Mesothelial cell of epicardium (in vitro differentiated cells): ENCODE results near the gene SLC30A1. TPM values are rescaled to one million over a fixed set of nuclear protein-coding genes. Genes with fewer than 3 reads are reported as not detected.

Experiments used
- DNase-seq, 2 experiments: peaks; one replicate each; pipeline ENCODE4 v3.0.0; 2021; ENCODE audit warnings: low spot score in 2 of 2; ENCODE audit not compliant: unreplicated experiment in 2 of 2
- H3K27ac Mint-ChIP-seq: 2 replicates; pipeline ENCODE4 v1.8.0; 2021; ENCODE audit warnings: mixed read lengths
- H3K27me3 Mint-ChIP-seq: 2 replicates; pipeline ENCODE4 v1.8.0; 2021; ENCODE audit warnings: low read depth, mixed read lengths
- H3K36me3 Mint-ChIP-seq: 2 replicates; pipeline ENCODE4 v1.8.0; 2021; ENCODE audit warnings: mixed read lengths
- H3K4me1 Mint-ChIP-seq: 2 replicates; pipeline ENCODE4 v1.8.0; 2021; ENCODE audit warnings: mixed read lengths
- H3K4me3 Mint-ChIP-seq: 2 replicates; pipeline ENCODE4 v1.8.0; 2021; ENCODE audit warnings: mild to moderate bottlenecking, moderate library complexity, mixed read lengths
- H3K9me3 Mint-ChIP-seq: 2 replicates; pipeline ENCODE4 v1.8.0; 2021; ENCODE audit warnings: mixed read lengths
- CTCF ChIP-seq: fragments of 200-600 bp; sonication (generic); IDR thresholded peaks from one replicate; pipeline ENCODE4 v1.5.0; 2021; ENCODE audit warnings: antibody characterized with exemption; ENCODE audit not compliant: unreplicated experiment
- total RNA-seq: library from RNA; stranded (reverse); gene quantifications from 3 replicates; pipeline ENCODE4 v1.2.1, GENCODE V29; 2021

The SLC30A1 gene
- total RNA-seq, 1 donor from 2014 or later, result 11.0 TPM

- TF ChIP-seq CTCF, result no peak
- peaks cover 2% of the 10 kb centered on the region for H3K4me1 Mint-ChIP-seq
- no peak overlapping the region for H3K4me3 Mint-ChIP-seq
- DNase-seq, result no peak
- H3K27me3 Mint-ChIP-seq, result no peaks in the 10 kb centered on the region
- no peak overlapping the region for H3K27ac Mint-ChIP-seq
- no peaks in the 10 kb centered on the region for H3K9me3 Mint-ChIP-seq
- H3K36me3 Mint-ChIP-seq, result no peaks in the 10 kb centered on the region
Observed at GRCh38 chr1:211527006-211527405, 52.0 kb downstream of the SLC30A1 start.

GRCh38 chr1:211526101-211526500, 52.9 kb downstream of the SLC30A1 start:
- no peaks in the 10 kb centered on the region for H3K36me3 Mint-ChIP-seq
- TF ChIP-seq CTCF, result no peak
- H3K27me3 Mint-ChIP-seq, result no peaks in the 10 kb centered on the region
- no peak overlapping the region for H3K27ac Mint-ChIP-seq
- DNase-seq, result no peak
- H3K9me3 Mint-ChIP-seq, result no peaks in the 10 kb centered on the region
- peaks cover 2% of the 10 kb centered on the region for H3K4me1 Mint-ChIP-seq
- no peak overlapping the region for H3K4me3 Mint-ChIP-seq

GRCh38 chr1:211525101-211525676, 53.8 kb downstream of the SLC30A1 start:
- DNase-seq, result no peak
- Mint-ChIP-seq H3K9me3 (no peaks in the 10 kb centered on the region), H3K27me3 (no peaks in the 10 kb centered on the region), H3K36me3 (no peaks in the 10 kb centered on the region), H3K4me3 (no peak overlapping the region), H3K27ac (no peak overlapping the region), H3K4me1 (peaks cover 2% of the 10 kb centered on the region)
- TF ChIP-seq CTCF, result no peak

GRCh38 chr1:211524521-211524920, 54.4 kb downstream of the SLC30A1 start:
- no peak for DNase-seq
- Mint-ChIP-seq H3K36me3 (no peaks in the 10 kb centered on the region), H3K27ac (no peak overlapping the region), H3K4me3 (no peak overlapping the region), H3K9me3 (no peaks in the 10 kb centered on the region), H3K27me3 (peaks cover 4% of the 10 kb centered on the region), H3K4me1 (peaks cover 2% of the 10 kb centered on the region)
- TF ChIP-seq CTCF, result no peak

- Mint-ChIP-seq H3K4me1 (peaks cover 2% of the 10 kb centered on the region), H3K27ac (no peak overlapping the region), H3K36me3 (no peaks in the 10 kb centered on the region), H3K4me3 (no peak overlapping the region), H3K27me3 (peaks cover 4% of the 10 kb centered on the region), H3K9me3 (no peaks in the 10 kb centered on the region)
- DNase-seq, result no peak
- TF ChIP-seq CTCF, result no peak
Observed at GRCh38 chr1:211522804-211523203, 56.2 kb downstream of the SLC30A1 start.

Other genes starting within 250 kb of the SLC30A1 start
- gene RD3, start 87.0 kb downstream of the SLC30A1 start, total RNA-seq, result 0.09 to 0.13 TPM (median 0.11 TPM) in 3 replicates
- gene NEK2, start 96.5 kb upstream of the SLC30A1 start, total RNA-seq, result 7.7 to 9.6 TPM (median 8.5 TPM) in 3 replicates